ENCODE data around the gene SACM1L.

The SACM1L gene

GRCh38 chr3:45688194-45688881, 858 bp upstream of the SACM1L start:
- TF ChIP-seq CTCF (IDR thresholded peaks at IDR 0.05): no peak
- Histone ChIP-seq H3K9me3 (no peaks in the 10 kb centered on the region), H3K36me3 (no peaks in the 10 kb centered on the region), H3K27me3 (no peaks in the 10 kb centered on the region), H3K4me1 (ENCODE audit: control insufficient read depth in 1 of 2, insufficient read depth in 1 of 2, low read depth in 1 of 2, low read length in 1 of 2) (peaks cover 48 to 51% of the 10 kb centered on the region in 2 experiments), H3K27ac (peak overlapping the region; percentile 93), H3K4me3 (ENCODE audit: low read depth in 1 of 2, low read length in 1 of 2) (peak overlapping the region; percentile 65 to 81)

GRCh38 chr3:45689787-45690145, 570 bp downstream of the SACM1L start:
- peak overlapping the region; percentile 93 for H3K27ac ChIP-seq
- peaks cover 62 to 65% of the 10 kb centered on the region in 2 experiments for H3K4me1 ChIP-seq (ENCODE audit: control insufficient read depth in 1 of 2, insufficient read depth in 1 of 2, low read depth in 1 of 2, low read length in 1 of 2)
- no peak for TF ChIP-seq CTCF (IDR thresholded peaks at IDR 0.05)
- no peaks in the 10 kb centered on the region for H3K36me3 ChIP-seq
- H3K27me3 ChIP-seq: no peaks in the 10 kb centered on the region
- H3K9me3 ChIP-seq: no peaks in the 10 kb centered on the region
- H3K4me3 ChIP-seq (ENCODE audit: low read depth in 1 of 2, low read length in 1 of 2): peak overlapping the region; percentile 65 to 81

GRCh38 chr3:45690336-45691035, 1.3 kb downstream of the SACM1L start:
- Histone ChIP-seq H3K4me1 (ENCODE audit: control insufficient read depth in 1 of 2, insufficient read depth in 1 of 2, low read depth in 1 of 2, low read length in 1 of 2) (peaks cover 67 to 69% of the 10 kb centered on the region in 2 experiments), H3K27ac (peak overlapping the region; percentile 93), H3K9me3 (no peaks in the 10 kb centered on the region), H3K27me3 (no peaks in the 10 kb centered on the region), H3K36me3 (no peaks in the 10 kb centered on the region), H3K4me3 (ENCODE audit: low read depth in 1 of 2, low read length in 1 of 2) (peak overlapping the region; percentile 65 to 81)
- TF ChIP-seq CTCF (IDR thresholded peaks at IDR 0.05): no peak

- Histone ChIP-seq H3K27ac (peak overlapping the region; percentile 93), H3K36me3 (no peaks in the 10 kb centered on the region), H3K4me3 (ENCODE audit: low read depth in 1 of 2, low read length in 1 of 2) (no peak overlapping the region), H3K27me3 (no peaks in the 10 kb centered on the region), H3K9me3 (no peaks in the 10 kb centered on the region), H3K4me1 (ENCODE audit: control insufficient read depth in 1 of 2, insufficient read depth in 1 of 2, low read depth in 1 of 2, low read length in 1 of 2) (peaks cover 67 to 69% of the 10 kb centered on the region in 2 experiments)
- TF ChIP-seq CTCF (IDR thresholded peaks at IDR 0.05): no peak
Measured at GRCh38 chr3:45691842-45692241, 2.6 kb downstream of the SACM1L start.

- H3K9me3 ChIP-seq: no peaks in the 10 kb centered on the region
- H3K36me3 ChIP-seq: no peaks in the 10 kb centered on the region
- peaks cover 66 to 69% of the 10 kb centered on the region in 2 experiments for H3K4me1 ChIP-seq (ENCODE audit: control insufficient read depth in 1 of 2, insufficient read depth in 1 of 2, low read depth in 1 of 2, low read length in 1 of 2)
- no peak for TF ChIP-seq CTCF (IDR thresholded peaks at IDR 0.05)
- no peak overlapping the region for H3K4me3 ChIP-seq (ENCODE audit: low read depth in 1 of 2, low read length in 1 of 2)
- peak overlapping the region; percentile 64 for H3K27ac ChIP-seq
- H3K27me3 ChIP-seq: no peaks in the 10 kb centered on the region
Measured at GRCh38 chr3:45692866-45693265, 3.7 kb downstream of the SACM1L start.
